AG08395 (cell line): ENCODE data around the gene OR6K6.

Experiments
- DNase-seq: peaks from one replicate; pipeline ENCODE4 v3.0.0; 2012; ENCODE audit warnings: mixed read lengths, low spot score

Gene OR6K6

GRCh38 chr1:158801396-158801795 lies 46.9 kb downstream of the OR6K6 start:
- no peak for DNase-seq

DNA sequence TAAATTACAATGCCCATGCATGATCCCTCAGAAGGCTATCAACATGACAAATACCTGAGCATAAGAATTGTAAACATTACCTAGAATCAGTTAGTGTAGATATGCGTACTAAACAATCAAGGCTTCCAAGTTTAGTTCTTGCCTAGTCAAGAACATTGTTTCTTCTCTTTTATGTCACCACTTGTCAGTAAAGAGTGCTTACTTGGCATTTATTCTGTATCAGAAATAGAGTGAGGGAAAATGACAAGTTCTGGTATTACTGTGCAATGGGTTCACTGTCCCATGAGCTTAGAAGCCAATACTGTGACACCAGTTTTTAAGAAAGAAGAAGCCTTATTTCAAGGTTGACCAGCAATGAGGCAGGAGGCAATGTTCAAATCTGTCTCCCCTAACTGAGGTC lies 49.2 kb downstream of the OR6K6 start:
- DNase-seq = no peak
